ENCODE measurements around the gene SEC24A.
"Not testable (repeated sequence)": the region's sequence is repeated elsewhere in the genome, so short reads cannot be mapped to it uniquely, and the experiment has no call there.

DNA sequence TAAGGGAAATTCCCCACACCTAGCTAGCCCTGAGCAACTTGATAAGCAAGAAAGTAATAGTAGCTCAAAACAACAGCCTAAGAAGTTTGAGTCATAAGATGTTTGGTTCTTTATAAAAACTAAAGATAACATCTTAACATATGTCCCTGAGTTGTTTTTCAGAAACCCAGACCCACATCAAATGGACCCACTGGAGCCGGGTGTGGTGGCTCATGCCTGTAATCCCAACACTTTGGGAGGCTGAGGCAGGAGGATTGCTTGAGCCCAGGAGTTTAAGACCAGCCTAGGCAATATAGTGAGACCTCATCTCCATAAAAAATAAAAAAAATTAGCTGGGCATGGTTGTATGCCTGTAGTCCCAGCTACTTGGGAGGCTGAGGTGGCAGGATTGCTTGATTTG lies 13.2 kb upstream of the SEC24A start:
- TF ChIP-seq, protein P1, sequence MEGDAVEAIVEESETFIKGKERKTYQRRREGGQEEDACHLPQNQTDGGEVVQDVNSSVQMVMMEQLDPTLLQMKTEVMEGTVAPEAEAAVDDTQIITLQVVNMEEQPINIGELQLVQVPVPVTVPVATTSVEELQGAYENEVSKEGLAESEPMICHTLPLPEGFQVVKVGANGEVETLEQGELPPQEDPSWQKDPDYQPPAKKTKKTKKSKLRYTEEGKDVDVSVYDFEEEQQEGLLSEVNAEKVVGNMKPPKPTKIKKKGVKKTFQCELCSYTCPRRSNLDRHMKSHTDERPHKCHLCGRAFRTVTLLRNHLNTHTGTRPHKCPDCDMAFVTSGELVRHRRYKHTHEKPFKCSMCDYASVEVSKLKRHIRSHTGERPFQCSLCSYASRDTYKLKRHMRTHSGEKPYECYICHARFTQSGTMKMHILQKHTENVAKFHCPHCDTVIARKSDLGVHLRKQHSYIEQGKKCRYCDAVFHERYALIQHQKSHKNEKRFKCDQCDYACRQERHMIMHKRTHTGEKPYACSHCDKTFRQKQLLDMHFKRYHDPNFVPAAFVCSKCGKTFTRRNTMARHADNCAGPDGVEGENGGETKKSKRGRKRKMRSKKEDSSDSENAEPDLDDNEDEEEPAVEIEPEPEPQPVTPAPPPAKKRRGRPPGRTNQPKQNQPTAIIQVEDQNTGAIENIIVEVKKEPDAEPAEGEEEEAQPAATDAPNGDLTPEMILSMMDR (conservative IDR thresholded peaks at IDR 0.05; ENCODE audit: low read length): not testable (repeated sequence)
- TF ChIP-seq EZH2phosphoT487 (IDR thresholded peaks at IDR 0.05; ENCODE audit: borderline replicate concordance, low read depth, low read length): not testable (repeated sequence)

Measured in OCI-LY7 (cell line).